Trophoblast cell (in vitro differentiated cells and primary cell): ENCODE results near the gene TPSAB1.

Experiments used
- DNase-seq, 2 donors: peaks; one replicate each; pipeline ENCODE4 v3.0.0-alpha.2; 2016
- H2AFZ ChIP-seq: 2 replicates; pipeline ENCODE4 v1.6.1; 2013; ENCODE audit warnings: low read length, moderate library complexity, mild to moderate bottlenecking; ENCODE audit not compliant: insufficient read depth, poor library complexity
- H2AK5ac ChIP-seq: 2 replicates; pipeline ENCODE4 v1.6.1; 2013; ENCODE audit warnings: mild to moderate bottlenecking, low read length
- H2BK120ac ChIP-seq: 2 replicates; pipeline ENCODE4 v1.6.1; 2013; ENCODE audit warnings: low read length, mild to moderate bottlenecking, moderate library complexity; ENCODE audit not compliant: insufficient read depth, poor library complexity
- H2BK12ac ChIP-seq: 2 replicates; pipeline ENCODE4 v1.6.1; 2013; ENCODE audit warnings: mild to moderate bottlenecking, low read length, moderate library complexity
- H2BK5ac ChIP-seq: 2 replicates; pipeline ENCODE4 v1.6.1; 2013; ENCODE audit warnings: low read length, low read depth, moderate library complexity, mild to moderate bottlenecking; ENCODE audit not compliant: poor library complexity
- H3K14ac ChIP-seq: 2 replicates; pipeline ENCODE4 v1.6.1; 2013; ENCODE audit warnings: mild to moderate bottlenecking, low read length
- H3K18ac ChIP-seq: 2 replicates; pipeline ENCODE4 v1.6.1; 2013; ENCODE audit warnings: mild to moderate bottlenecking, low read length
- H3K23ac ChIP-seq: 2 replicates; pipeline ENCODE4 v1.6.1; 2013; ENCODE audit warnings: low read length
- H3K27ac ChIP-seq: 2 replicates; pipeline ENCODE4 v1.5.1; 2013; ENCODE audit warnings: low read depth, mild to moderate bottlenecking, inconsistent platforms, low read length, moderate library complexity
- H3K27me3 ChIP-seq: 2 replicates; pipeline ENCODE4 v1.6.1; 2013; ENCODE audit warnings: inconsistent platforms, mild to moderate bottlenecking, low read length, moderate library complexity; ENCODE audit not compliant: insufficient read depth
- H3K36me3 ChIP-seq, 2 experiments: 1 replicate in 1 of 2; 2 replicates in 1 of 2; pipeline ENCODE4 v1.6.1; 2013; ENCODE audit warnings: low read length in 2 of 2, mild to moderate bottlenecking in 2 of 2, moderate library complexity in 1 of 2; ENCODE audit not compliant: insufficient read depth in 2 of 2, control insufficient read depth in 1 of 2
- H3K4ac ChIP-seq: 2 replicates; pipeline ENCODE4 v1.6.1; 2013; ENCODE audit warnings: low read depth, mild to moderate bottlenecking, low read length, moderate library complexity
- H3K4me1 ChIP-seq, 2 experiments: 1 replicate in 1 of 2; 2 replicates in 1 of 2; pipeline ENCODE4 v1.6.1; 2013; ENCODE audit warnings: low read length in 2 of 2, mild to moderate bottlenecking in 2 of 2, moderate library complexity in 1 of 2; ENCODE audit not compliant: insufficient read depth in 2 of 2, control insufficient read depth in 1 of 2
- H3K4me2 ChIP-seq: 2 replicates; pipeline ENCODE4 v1.6.1; 2013; ENCODE audit warnings: inconsistent platforms, mild to moderate bottlenecking, low read length, moderate library complexity
- H3K4me3 ChIP-seq: 2 replicates; pipeline ENCODE4 v1.5.1; 2013; ENCODE audit warnings: mild to moderate bottlenecking, low read depth, low read length, inconsistent platforms
- H3K79me1 ChIP-seq: one replicate; pipeline ENCODE4 v1.6.1; 2013; ENCODE audit warnings: low read length
- H3K79me2 ChIP-seq: 2 replicates; pipeline ENCODE4 v1.6.1; 2013; ENCODE audit warnings: low read length, mild to moderate bottlenecking; ENCODE audit not compliant: control insufficient read depth, insufficient read depth, poor library complexity
- H3K9ac ChIP-seq: 2 replicates; pipeline ENCODE4 v1.6.1; 2013; ENCODE audit warnings: mild to moderate bottlenecking, low read length
- H3K9me3 ChIP-seq: 2 replicates; pipeline ENCODE4 v1.6.1; 2013; ENCODE audit warnings: low read depth, mild to moderate bottlenecking, control low read depth, inconsistent platforms, low read length; ENCODE audit not compliant: insufficient read depth
- H4K12ac ChIP-seq: 2 replicates; pipeline ENCODE4 v1.6.1; 2013; ENCODE audit warnings: low read depth, mild to moderate bottlenecking, low read length, moderate library complexity
- H4K8ac ChIP-seq: 2 replicates; pipeline ENCODE4 v1.6.1; 2013; ENCODE audit warnings: low read depth, mild to moderate bottlenecking, low read length, moderate library complexity
- H4K91ac ChIP-seq: one replicate; pipeline ENCODE4 v1.6.1; 2013; ENCODE audit warnings: low read depth, mild to moderate bottlenecking, low read length, moderate library complexity
- WGBS: extraction: QIAGEN DNeasy Blood & Tissue Kit; methylation state at CpG from one replicate; pipeline ENCODE4 v1.1.7; 2013; ENCODE audit warnings: missing lambda C conversion rate; ENCODE audit not compliant: insufficient read length, insufficient coverage; ENCODE audit errors: extremely low coverage; 5-methylcytosine and 5-hydroxymethylcytosine counted together

Gene TPSAB1

GRCh38 chr16:1277617-1278282, 37.2 kb downstream of the TPSAB1 start:
- Histone ChIP-seq H3K9ac (no peak overlapping the region), H3K4me1 (no peaks in the 10 kb centered on the region), H3K4me2 (no peak overlapping the region), H3K36me3 (no peaks in the 10 kb centered on the region), H3K18ac (no peak overlapping the region), H3K14ac (no peak overlapping the region), H2BK120ac (no peak overlapping the region), H3K27me3 (no peaks in the 10 kb centered on the region), H3K79me1 (no peaks in the 10 kb centered on the region), H3K27ac (no peak overlapping the region), H3K9me3 (peaks cover 2% of the 10 kb centered on the region), H3K4me3 (no peak overlapping the region), H4K12ac (no peak overlapping the region), H3K4ac (no peak overlapping the region), H3K23ac (no peak overlapping the region), H2BK12ac (no peak overlapping the region), H2AK5ac (no peak overlapping the region), H2BK5ac (no peak overlapping the region), H2AFZ (no peak overlapping the region), H3K79me2 (no peaks in the 10 kb centered on the region), H4K91ac (no peak overlapping the region), H4K8ac (no peak overlapping the region)
- no CpG with 5 or more reads among the region's 21 CpGs for WGBS
- DNase-seq = no peak

DNA sequence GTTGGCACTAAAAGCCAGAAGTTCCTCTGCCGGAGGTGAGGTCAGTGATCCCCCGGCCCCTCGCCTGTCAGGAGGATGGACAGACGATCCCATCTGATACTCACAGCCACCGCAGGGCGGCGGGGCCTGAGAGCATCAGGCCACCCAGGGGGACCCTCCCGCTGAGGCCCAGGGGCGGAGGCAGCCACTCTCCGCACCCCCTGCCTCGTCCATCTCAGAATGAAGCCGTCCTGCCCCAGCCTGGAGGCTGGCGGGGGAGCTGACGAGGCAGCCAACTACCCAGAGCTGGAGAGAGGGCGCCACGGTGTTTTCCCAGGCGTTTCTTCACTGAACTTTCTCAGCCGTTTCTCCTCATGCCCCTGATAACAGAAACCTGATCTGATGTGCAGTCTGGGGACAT, 38.0 kb downstream of the TPSAB1 start:
- H3K14ac ChIP-seq = no peak overlapping the region
- no CpG with 5 or more reads among the region's 18 CpGs for WGBS

DNA sequence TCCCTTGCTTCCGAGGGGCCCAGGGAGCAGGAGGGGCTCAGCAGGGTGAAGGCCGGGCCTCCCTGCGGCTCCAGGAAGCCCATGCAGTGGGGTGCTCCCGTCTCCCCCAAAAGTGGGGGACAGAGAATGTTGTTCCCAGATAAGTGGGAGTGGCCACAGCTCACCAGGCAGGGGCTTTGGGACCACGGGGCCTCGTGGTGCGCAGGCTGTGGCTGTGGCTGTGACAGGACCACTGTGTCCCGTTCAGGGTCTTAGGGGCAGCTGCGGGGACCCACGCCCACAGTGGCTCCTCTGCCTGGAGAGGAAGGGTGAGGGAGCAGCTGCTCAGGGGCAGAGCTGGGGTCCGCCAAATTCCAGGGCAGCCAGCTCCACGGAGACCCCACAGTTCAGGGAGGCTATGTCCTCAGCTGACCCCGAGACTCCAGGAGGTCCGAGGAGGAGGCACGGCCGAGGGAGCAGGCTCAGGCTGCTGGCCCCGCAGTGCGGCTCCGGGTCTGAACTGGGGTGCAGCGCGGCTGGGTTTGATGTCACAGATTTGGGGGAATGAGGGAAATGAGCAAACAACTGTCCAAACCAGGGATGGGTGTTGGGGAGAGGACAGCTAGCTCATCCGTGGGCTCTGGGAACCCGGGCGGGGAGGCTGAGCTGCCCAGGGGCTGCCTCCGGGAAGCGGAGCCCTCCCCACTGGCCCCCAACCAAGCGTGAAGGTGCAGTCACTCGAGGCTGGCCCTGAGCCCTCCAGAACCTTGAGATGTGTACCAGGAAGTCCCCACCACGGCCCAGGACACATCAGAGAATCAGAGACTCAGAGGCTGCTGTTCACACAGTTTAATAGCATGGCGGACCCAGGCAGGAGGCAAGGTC, 38.8 kb downstream of the TPSAB1 start:
- H3K4me1 ChIP-seq = no peaks in the 10 kb centered on the region
- H4K91ac ChIP-seq = no peak overlapping the region
- H3K18ac ChIP-seq = no peak overlapping the region
- H2BK120ac ChIP-seq = no peak overlapping the region
- WGBS = no CpG with 5 or more reads among the region's 30 CpGs
- H3K4ac ChIP-seq = no peak overlapping the region
- H3K4me3 ChIP-seq = no peak overlapping the region
- no peaks in the 10 kb centered on the region for H3K79me1 ChIP-seq
- H4K8ac ChIP-seq = no peak overlapping the region
- H3K9ac ChIP-seq = no peak overlapping the region
- H3K27ac ChIP-seq = no peak overlapping the region
- no peak for DNase-seq
- H2AK5ac ChIP-seq = no peak overlapping the region
- no peak overlapping the region for H3K4me2 ChIP-seq
- H2AFZ ChIP-seq = no peak overlapping the region
- no peak overlapping the region for H2BK5ac ChIP-seq
- H3K79me2 ChIP-seq = no peaks in the 10 kb centered on the region
- H3K27me3 ChIP-seq = no peaks in the 10 kb centered on the region
- peaks cover 2% of the 10 kb centered on the region for H3K9me3 ChIP-seq
- H3K23ac ChIP-seq = no peak overlapping the region
- H3K36me3 ChIP-seq = no peaks in the 10 kb centered on the region
- no peak overlapping the region for H3K14ac ChIP-seq
- H4K12ac ChIP-seq = no peak overlapping the region
- H2BK12ac ChIP-seq = no peak overlapping the region

More for the DNA sequence above, 38.0 kb downstream of the TPSAB1 start:
- H3K9me3 ChIP-seq = peaks cover 2% of the 10 kb centered on the region
- H2BK120ac ChIP-seq = no peak overlapping the region
- H3K27me3 ChIP-seq = no peaks in the 10 kb centered on the region
- no peak overlapping the region for H3K27ac ChIP-seq
- H2BK12ac ChIP-seq = no peak overlapping the region
- no peak overlapping the region for H4K8ac ChIP-seq
- H2AFZ ChIP-seq = no peak overlapping the region
- no peak overlapping the region for H4K91ac ChIP-seq
- H2BK5ac ChIP-seq = no peak overlapping the region
- H3K23ac ChIP-seq = no peak overlapping the region
- H3K9ac ChIP-seq = no peak overlapping the region
- no peak for DNase-seq
- no peak overlapping the region for H3K4me3 ChIP-seq
- no peak overlapping the region for H3K18ac ChIP-seq
- no peaks in the 10 kb centered on the region for H3K36me3 ChIP-seq
- no peak overlapping the region for H3K4me2 ChIP-seq
- H4K12ac ChIP-seq = no peak overlapping the region
- H2AK5ac ChIP-seq = no peak overlapping the region
- H3K79me2 ChIP-seq = no peaks in the 10 kb centered on the region
- no peaks in the 10 kb centered on the region for H3K79me1 ChIP-seq
- H3K4ac ChIP-seq = no peak overlapping the region
- no peaks in the 10 kb centered on the region for H3K4me1 ChIP-seq

DNA sequence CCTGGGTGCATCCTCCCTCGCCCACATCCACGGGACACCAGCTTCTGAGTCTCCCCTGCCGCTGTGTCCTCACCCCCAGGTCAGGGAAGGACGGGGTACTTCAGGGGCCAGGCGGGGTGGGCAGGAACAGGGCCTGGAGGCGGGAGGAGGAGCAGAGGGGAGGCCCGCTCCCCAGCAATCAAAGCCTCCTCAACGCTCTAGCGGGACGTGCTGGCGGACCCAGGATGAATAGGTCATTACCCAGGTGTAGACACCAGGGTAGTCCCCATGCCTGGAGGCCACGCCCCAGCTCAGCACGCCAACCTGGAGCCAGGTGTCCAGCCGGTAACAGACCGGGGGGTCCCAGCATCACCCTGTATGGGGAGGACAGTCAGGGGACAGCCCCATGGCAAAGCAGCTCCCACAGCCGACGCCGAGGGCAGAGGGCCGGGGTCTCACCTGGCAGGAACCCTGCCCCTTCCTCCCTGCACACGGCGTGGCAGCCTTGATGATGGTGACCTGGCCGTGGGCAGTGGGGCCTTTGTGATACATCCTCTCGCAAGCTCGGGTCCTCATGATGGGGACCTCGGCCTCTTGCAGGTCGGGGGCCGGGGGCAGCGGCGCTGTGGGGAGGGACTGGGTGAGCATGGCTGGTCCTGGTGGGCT, 39.6 kb downstream of the TPSAB1 start:
- Histone ChIP-seq H3K4me1 (no peaks in the 10 kb centered on the region), H3K18ac (no peak overlapping the region), H3K23ac (no peak overlapping the region), H3K4me3 (no peak overlapping the region), H2BK5ac (no peak overlapping the region), H3K9me3 (peaks cover 2% of the 10 kb centered on the region), H3K4ac (no peak overlapping the region), H2BK12ac (no peak overlapping the region), H2BK120ac (no peak overlapping the region), H4K91ac (no peak overlapping the region), H3K9ac (no peak overlapping the region), H3K4me2 (no peak overlapping the region), H4K8ac (no peak overlapping the region), H3K36me3 (no peaks in the 10 kb centered on the region), H3K27me3 (no peaks in the 10 kb centered on the region), H3K79me1 (no peaks in the 10 kb centered on the region), H3K14ac (no peak overlapping the region), H2AK5ac (no peak overlapping the region), H4K12ac (no peak overlapping the region), H3K27ac (no peak overlapping the region), H3K79me2 (no peaks in the 10 kb centered on the region), H2AFZ (no peak overlapping the region)
- no peak for DNase-seq
- no CpG with 5 or more reads among the region's 29 CpGs for WGBS
